HG03378 (cell line): ENCODE measurements around the gene NEK6.
"Not testable (repeated sequence)": the region's sequence is repeated elsewhere in the genome, so short reads cannot be mapped to it uniquely, and the experiment has no call there.

Experiments
- ATAC-seq: cut with Tn5 transposase; IDR thresholded peaks from one replicate; pipeline ENCODE4 v1.9.1; 2021; ENCODE audit warnings: mild to moderate bottlenecking, moderate library complexity; ENCODE audit not compliant: unreplicated experiment

The NEK6 gene

DNA sequence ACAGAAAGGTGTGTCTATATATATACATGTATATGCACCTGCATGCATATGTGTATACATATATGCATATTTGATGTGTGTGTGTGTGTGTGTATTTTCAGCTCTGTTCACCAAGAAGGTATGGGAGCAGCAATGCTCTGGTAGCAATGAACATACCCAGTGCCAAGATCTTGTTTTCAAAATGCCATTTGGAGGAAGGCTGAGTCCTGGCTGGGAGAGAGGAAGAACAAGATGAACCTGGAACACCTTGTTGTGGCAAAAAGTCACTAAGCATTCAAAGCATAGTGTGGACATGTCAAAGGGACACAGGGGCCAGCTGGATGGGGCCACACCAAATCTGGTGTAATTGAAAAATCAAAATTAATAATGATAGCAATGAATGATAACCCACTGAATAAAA is 31.8 kb upstream of the NEK6 start:
- no peak for ATAC-seq

DNA sequence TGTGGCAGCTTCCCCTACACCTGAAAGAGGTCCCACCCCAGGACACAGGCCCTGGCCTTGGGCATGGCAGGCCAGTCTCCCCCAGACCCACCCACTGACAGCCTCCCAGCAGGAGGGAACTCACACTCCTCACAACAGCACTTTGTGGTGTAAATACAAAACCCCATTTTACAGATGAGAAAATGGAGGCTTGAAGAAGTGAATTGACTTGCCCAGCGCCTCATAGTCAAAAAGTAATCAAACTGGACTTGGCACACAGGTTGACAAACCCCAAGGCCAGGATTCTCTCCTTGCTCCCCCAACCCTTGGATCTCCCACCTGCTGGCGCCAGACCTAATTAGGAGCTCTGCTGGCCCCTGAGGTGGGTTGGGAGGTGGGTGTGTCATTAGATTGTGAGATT is 29.2 kb upstream of the NEK6 start:
- no peak for ATAC-seq

GRCh38 chr9:124231095-124231737 is 26.5 kb upstream of the NEK6 start:
- ATAC-seq = no peak

GRCh38 chr9:124238546-124239140 is 19.1 kb upstream of the NEK6 start:
- ATAC-seq = no peak

GRCh38 chr9:124239249-124240073 is 18.3 kb upstream of the NEK6 start:
- ATAC-seq = peak; percentile 74

GRCh38 chr9:124242331-124243194 is 15.2 kb upstream of the NEK6 start:
- ATAC-seq = no peak

- not testable (repeated sequence) for ATAC-seq
Observed at GRCh38 chr9:124247393-124247792, 10.4 kb upstream of the NEK6 start.

DNA sequence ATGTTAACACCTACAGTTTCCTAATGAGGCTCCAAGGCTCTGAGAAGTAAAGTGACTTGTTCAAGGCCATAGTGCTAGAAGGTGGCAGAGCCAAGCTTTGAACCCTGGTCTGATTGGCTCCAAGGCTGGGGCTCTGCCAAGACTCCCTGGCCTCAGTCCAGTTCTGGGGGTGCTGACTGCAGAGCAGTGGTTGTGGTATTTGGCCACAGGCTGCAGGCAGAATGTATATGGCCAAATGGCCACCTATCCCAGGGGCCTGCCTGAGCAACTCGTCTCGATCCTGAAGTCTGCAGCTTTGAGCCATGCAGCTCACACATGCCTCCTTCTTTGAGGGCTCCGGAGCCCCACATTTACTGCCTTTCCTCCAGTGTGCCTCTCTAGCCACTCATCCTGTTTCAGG is 9.7 kb upstream of the NEK6 start:
- no peak for ATAC-seq

GRCh38 chr9:124248960-124249359 is 8.8 kb upstream of the NEK6 start:
- ATAC-seq = no peak

DNA sequence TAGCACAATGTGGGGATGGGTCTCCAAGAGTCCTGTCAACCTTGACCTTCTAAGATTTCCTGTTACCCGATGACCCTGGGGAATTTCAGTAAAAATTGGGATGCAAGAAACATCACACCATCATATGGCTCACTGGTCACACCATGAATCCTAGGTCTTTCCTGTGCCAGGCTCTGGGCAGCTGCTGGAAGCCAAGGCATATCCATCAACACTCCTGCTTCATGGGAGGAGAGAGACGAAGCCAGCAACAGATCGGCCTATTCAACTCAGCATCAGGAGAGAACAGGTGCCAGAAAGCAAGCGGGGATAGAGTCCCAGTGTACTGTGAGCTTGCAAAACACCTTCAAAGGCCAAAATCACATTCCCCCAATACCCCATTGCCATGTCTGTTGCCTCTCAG is 6.5 kb upstream of the NEK6 start:
- ATAC-seq = no peak

GRCh38 chr9:124251605-124252378 is 6.0 kb upstream of the NEK6 start:
- no peak for ATAC-seq

- not testable (repeated sequence) for ATAC-seq
Observed at GRCh38 chr9:124252878-124253277, 4.9 kb upstream of the NEK6 start.

- ATAC-seq = peak; percentile 75
Observed at GRCh38 chr9:124254261-124254682, 3.5 kb upstream of the NEK6 start.

- no peak for ATAC-seq
Observed at GRCh38 chr9:124255222-124255621, 2.5 kb upstream of the NEK6 start.

- no peak for ATAC-seq
Observed at GRCh38 chr9:124256517-124257069, 1.2 kb upstream of the NEK6 start.

- ATAC-seq = no peak
Observed at GRCh38 chr9:124257070-124257843, 492 bp upstream of the NEK6 start.

DNA sequence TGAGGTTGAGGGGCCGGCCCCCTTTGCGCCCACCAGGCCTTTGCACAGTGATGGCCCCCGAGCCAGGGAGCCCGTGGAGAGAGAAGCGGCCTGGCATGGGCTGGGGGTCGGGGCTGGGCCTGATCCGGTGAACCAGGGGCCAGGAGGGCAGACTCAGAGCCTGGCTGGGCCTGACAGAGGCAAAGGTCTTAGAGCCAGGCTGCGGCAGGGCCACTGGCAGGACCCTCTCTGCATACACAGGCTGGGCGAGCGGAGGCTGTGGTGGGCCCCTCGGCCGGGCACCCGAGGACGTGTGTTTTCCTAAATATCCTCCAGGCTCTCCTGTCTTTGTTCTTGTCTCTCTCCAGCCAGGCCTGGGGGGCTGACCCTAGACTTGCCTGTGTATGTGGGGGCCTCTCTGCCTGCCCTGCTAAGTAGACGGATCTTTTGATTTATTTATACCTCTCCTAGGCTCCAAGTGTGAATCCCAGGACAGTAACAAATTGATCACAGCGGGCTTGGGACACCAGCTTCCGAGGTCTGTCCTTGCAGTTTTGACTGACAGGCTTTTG is 933 bp downstream of the NEK6 start:
- ATAC-seq = no peak

DNA sequence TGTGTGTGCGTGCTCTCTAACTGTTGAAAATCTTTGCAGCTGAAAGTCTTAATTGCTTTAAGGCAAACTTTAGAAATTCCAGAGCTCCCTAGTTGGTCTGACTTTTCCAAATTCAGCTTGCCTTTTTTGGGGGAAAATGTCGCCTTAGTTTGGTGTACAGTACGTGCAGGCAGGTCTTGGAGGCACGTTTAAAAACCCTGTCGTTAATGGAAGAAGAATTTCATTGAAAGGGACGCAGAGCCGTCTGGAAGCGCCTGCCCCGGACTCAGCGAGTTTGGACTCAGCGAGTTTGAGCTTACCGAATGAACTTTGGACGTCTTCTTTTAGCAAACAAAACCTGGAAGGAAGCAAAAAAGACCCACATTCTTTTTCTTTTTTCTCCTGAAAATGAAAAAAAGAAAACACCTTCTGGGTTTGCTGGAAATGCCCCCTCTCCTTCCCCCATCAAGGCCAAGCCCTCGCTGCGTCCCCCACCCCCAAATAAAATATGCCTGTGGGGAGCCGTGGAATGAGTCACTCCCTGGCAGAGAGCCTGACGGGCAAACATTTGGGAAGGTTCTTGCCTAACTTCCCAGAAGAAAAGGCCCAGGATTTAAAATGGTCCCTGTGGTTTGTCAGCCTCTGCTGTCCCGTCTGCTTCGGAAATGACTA is 1.5 kb downstream of the NEK6 start:
- ATAC-seq = no peak
